ENCODE data around the gene TSHZ2. TPM values are rescaled to one million over a fixed set of nuclear protein-coding genes. Genes with fewer than 3 reads are reported as not detected.

Gene TSHZ2
- total RNA-seq, 1 experiment from 2014 or later, result 0.20 TPM

GRCh38 chr20:53099856-53100255, 127.7 kb downstream of the TSHZ2 start:
- ChIA-PET CTCF (no interaction called here), POLR2A (no interaction called here)
- Mint-ChIP-seq H3K36me3 (no peaks in the 10 kb centered on the region), H3K4me1 (peaks cover 24% of the 10 kb centered on the region), H3K27me3 (ENCODE audit: low read depth) (no peaks in the 10 kb centered on the region; the same call in 1 of the 2 replicates), H3K27ac (no peak overlapping the region), H3K4me3 (no peak overlapping the region), H3K9me3 (peaks cover 8% of the 10 kb centered on the region)
- DNase-seq (ENCODE audit: low spot score), result no peak
- TF ChIP-seq ERG (CRISPR knock-in tag; IDR thresholded peaks at IDR 0.05) (no peak), NFYB (CRISPR knock-in tag; conservative IDR thresholded peaks at IDR 0.05; ENCODE audit: low read depth) (no peak), ETV6 (CRISPR knock-in tag; IDR thresholded peaks at IDR 0.05) (no peak), NR2C2 (CRISPR knock-in tag; IDR thresholded peaks at IDR 0.05) (no peak), ARID4B (CRISPR knock-in tag; IDR thresholded peaks at IDR 0.05; ENCODE audit: borderline replicate concordance) (no peak), FOXP4 (CRISPR knock-in tag; IDR thresholded peaks at IDR 0.05) (no peak), TP53 (CRISPR knock-in tag; IDR thresholded peaks at IDR 0.05) (no peak), E2F1 (CRISPR knock-in tag; IDR thresholded peaks at IDR 0.05) (no peak), TEAD1 (CRISPR knock-in tag; IDR thresholded peaks at IDR 0.05) (no peak), NFATC4 (CRISPR knock-in tag; IDR thresholded peaks at IDR 0.05) (no peak), RELA (CRISPR knock-in tag; IDR thresholded peaks at IDR 0.05; ENCODE audit: borderline replicate concordance) (no peak), TEAD4 (CRISPR knock-in tag; IDR thresholded peaks at IDR 0.05) (no peak), AR (CRISPR knock-in tag; IDR thresholded peaks at IDR 0.05) (no peak), FOXJ3 (CRISPR knock-in tag; IDR thresholded peaks at IDR 0.05; ENCODE audit: borderline replicate concordance) (no peak), HMGA2 (CRISPR knock-in tag; IDR thresholded peaks at IDR 0.05) (no peak), GABPB1 (CRISPR knock-in tag; IDR thresholded peaks at IDR 0.05) (no peak)
- no peak for ATAC-seq

Data from WTC11 (cell line).